T-helper 2 cell treated with Interferon-gamma antibody and Interleukin-4, amounts not matched to agents 100 ng/mL and 5 ng/mL, for 36 hours (primary cell): ENCODE results near the gene PLCL2. TPM values are rescaled to one million over a fixed set of nuclear protein-coding genes. Genes with fewer than 3 reads are reported as not detected.

ENCODE experiments used
- intact Hi-C: fragments of 100-400 bp; cut with micrococcal nuclease; formaldehyde crosslinking; loops from one replicate; pipeline ENCODE4 v1.15.1; 2023
- total RNA-seq: library from RNA; stranded (reverse); gene quantifications from 2 replicates; pipeline ENCODE4 v1.2.3, GENCODE V29; 2022

Gene PLCL2
- total RNA-seq, 1 donor from 2014 or later: 40.4 TPM

DNA sequence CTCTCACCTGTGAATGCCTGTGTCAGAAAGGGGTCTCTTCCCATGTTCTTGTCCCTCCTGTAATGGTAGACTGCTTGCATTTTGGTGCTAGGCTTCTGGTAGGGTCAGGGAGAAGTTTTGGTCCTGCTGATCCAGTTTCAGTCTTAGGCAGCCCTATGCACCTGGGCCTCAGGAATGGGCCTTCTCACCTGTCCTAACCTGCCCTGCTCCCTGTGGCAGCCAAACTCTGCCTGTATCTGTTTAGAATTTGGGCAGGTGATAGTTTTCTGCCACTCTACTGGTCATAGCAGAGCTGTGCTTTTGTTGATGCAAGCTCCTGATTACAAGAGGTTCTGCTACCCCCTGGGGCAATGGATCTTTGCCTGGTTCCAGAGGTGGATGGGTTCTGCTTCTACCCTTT, 118.7 kb downstream of the PLCL2 start:
- intact Hi-C loops: no loop called here

DNA sequence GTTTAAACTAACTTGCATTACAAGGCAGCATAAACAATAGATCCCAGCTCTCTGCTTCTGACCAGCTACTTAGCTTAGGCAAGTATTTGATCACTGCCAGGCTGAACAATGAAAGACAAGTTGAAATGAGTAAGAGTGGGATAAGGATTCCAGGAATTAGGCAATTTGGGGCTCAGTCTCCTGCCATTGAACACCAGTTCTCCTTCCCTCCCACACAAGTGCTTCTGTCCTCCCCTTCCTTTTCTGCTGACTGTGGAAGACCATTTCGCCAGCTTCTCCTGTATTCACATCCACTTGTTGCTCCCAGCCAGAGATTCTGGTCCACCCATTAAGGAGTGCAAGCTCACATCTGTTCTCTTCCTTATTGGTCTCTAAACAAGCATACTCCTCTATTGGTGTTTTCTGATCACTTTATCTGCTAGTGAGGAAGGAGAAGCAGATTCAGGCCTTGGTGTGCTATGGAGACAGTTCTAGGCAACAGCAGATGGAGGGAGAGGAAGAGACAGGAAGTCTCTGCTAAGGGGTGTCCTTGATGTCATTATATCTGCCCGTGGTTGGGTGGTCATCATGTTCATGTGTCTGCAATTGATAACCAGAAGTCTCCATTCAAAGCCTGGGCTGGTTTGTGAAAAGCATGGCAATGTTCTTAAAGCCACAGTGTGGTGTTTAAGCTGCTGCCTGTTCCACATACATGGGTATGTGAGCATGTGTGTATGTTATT, 121.5 kb downstream of the PLCL2 start:
- intact Hi-C loops: no loop called here

DNA sequence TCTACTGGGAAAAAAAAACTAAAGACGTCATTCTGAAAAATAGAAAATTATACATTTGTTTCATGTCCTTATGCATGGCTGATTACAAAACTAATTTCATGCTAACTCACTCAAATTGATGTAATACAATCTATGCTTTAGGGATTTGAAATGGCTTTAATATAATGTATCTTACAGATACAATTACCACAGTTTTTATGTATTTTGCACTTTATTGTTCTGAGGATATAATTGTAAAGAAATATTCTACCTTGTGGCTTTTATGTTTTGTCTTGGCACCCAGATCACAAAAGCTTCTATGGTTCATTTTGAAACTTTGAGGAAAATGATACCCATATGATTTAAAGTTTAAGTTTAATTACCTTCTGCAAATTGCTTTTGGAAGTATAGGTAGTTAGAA, 122.5 kb downstream of the PLCL2 start:
- intact Hi-C loops: no loop called here

DNA sequence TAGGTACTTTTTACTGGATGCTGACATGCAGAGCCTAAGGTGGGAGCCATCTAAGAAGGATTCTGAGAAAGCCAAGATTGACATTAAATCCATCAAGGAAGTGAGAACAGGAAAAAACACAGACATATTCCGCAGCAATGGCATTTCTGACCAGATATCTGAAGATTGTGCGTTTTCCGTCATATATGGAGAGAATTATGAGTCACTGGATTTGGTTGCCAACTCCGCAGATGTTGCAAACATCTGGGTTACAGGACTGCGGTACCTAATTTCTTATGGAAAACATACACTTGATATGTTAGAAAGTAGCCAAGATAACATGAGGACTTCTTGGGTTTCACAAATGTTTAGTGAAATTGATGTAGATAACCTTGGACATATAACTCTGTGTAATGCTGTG, 125.1 kb downstream of the PLCL2 start:
- intact Hi-C loops: no loop called here

DNA sequence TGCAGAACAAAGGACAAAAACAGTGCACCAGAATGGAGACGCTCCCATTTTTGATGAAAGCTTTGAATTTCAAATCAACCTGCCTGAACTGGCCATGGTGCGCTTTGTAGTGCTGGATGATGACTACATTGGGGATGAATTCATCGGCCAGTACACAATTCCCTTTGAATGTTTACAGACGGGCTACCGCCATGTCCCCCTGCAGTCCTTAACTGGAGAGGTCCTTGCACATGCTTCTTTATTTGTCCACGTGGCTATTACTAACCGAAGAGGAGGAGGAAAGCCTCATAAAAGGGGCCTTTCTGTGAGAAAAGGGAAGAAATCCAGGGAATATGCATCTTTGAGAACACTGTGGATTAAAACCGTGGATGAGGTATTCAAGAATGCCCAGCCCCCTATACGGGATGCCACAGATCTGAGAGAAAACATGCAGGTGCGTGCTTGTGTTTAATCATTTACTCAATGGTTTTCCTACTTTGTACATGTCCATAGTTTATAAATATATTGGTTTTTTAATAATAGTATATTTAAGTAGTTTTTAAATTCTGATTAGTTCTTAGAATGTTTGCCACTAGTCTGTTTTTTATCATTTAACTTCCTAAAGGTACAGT, 127.1 kb downstream of the PLCL2 start:
- intact Hi-C loops: no loop called here

DNA sequence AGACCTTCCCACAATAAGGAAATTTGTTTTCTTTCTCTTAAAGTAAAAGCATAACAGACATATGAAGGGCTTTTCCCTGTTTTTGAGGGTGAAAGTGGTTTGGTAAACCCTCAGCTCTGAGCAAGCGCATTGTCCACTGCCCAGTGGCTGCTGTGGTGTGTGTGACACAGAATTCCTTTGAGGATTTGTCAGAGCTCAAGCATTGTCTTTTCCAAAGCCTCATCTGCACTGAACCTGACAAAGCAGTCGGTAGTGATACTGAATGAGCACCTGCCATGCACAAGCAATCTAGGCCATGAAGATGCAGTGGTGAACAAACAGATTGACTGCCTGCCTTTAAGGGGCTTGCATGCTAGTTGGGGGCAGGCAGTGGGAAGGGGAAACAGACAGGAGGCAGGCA, 128.3 kb downstream of the PLCL2 start:
- intact Hi-C loops: no loop called here

DNA sequence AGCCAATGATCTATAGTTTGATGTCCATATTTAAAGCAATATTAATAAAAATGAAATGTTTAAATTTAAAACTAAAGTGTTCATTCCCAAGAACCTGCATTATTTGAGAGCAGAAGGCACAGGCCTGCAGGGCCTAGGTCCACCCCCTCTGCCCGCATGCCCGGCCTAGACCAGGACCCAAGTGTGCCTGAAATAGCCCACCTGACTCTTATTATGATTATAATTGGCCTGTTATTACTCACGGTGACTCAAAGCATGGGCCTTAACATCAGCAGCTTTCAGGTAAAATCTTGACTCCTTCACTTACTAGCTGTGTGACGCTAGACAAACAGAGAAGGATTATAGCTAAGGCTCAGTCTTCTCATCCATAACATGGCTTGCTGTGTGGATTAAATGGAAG, 128.8 kb downstream of the PLCL2 start:
- intact Hi-C loops: no loop called here

DNA sequence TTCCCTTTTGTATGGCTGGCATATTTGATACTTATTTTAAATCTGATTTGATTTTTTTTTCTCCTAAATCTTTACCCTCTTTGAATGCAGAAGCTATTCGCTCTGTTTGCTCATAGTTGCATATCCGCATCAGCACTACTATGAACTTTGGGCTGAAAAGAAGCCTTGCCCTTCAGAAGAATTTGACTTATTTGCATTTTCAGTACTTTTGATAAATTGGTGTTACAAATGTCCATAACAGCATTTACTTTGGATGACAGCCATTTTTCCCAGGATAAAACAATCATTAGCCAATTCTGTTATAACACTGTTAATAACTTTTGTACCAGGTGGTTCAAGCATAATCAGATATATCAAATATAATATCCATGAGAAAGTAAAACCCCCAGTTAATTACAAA, 129.5 kb downstream of the PLCL2 start:
- intact Hi-C loops: no loop called here

DNA sequence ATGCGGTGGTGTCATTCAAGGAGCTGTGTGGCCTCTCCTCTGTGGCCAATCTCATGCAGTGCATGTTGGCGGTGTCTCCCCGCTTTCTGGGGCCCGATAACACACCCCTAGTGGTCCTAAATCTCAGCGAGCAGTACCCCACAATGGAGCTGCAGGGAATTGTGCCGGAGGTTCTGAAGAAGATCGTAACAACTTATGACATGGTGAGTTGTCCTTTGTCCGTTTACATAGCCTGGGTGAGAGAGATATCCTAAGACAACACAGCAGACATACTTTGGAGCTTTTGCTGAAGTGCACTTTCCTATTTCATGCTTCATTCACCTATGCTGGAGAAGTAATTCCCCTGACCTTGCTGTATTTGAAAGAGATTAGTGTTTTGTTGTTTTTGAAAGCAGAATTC, 130.0 kb downstream of the PLCL2 start:
- intact Hi-C loops: no loop called here

DNA sequence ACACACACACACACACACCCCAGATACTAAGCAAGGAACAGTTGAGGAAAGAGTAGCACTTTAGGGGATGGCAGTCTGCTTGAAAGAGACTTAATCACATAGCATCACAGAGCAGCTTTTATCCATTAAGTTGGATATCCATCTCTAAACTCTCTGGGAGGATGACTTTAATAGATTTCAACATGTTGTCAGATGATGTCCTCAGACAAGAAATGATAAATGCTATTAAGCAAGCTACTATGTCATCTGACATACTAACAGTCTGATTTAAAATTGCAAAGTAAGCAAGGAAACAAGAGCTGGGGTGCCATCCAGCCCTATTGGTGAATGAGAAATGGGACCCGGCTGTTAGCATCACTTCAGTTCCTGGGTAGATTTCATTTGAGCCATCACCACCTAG, 136.9 kb downstream of the PLCL2 start:
- intact Hi-C loops: no loop called here

DNA sequence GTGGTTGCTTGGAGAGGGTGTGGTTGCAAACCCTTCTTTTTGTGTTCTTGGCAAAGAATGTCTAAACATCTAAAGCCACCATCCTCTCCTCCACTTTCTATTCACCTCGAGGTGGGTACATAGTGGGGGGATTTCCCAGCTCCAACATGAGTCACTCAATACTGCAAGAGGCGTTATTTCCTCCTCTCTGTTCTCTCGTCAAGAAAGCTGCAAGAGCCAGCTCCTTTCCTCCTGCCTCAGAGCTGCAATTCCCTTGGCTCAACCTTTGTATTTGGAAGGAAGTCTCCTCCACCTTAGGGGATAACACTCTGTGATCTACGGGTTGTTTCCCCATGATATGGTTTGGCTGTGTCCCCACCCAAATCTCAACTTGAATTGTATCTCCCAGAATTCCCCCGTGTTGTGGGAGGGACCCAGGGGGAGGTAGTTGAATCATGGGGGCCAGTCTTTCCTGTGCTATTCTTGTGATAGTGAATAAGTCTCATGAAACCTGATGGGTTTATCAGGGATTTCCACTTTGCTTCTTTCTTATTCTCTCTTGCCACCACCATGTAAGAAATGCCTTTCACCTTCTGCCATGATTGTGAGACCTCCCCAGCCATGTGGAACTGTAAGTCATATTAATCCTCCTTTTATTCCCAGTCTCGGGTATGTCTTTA, 138.4 kb downstream of the PLCL2 start:
- intact Hi-C loops: no loop called here

DNA sequence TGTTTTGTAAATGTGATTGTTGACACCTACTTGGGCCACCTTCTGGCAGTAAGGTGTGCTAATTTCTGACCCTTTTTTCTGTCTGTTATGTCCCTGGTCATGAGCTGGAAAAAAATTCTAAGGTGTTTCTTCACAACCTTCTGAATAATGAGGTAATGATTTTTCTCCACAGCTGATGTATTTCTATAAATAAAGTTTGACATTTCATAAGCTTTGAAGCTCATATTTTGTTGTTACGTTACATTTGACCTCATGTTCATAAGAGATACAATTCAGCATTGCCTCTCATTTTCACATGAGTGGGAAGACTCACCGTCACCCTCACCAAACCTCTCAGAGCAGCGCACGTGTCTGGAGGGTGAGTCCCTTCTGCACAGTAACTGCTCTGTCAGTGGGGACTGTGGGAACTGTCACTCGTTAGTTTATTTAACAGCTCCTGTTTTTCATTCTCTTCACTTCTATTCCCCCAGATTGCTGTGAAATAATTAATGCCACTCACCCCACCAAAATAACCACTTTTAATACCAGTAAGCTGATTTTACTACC, 140.9 kb downstream of the PLCL2 start:
- intact Hi-C loops: no loop called here

DNA sequence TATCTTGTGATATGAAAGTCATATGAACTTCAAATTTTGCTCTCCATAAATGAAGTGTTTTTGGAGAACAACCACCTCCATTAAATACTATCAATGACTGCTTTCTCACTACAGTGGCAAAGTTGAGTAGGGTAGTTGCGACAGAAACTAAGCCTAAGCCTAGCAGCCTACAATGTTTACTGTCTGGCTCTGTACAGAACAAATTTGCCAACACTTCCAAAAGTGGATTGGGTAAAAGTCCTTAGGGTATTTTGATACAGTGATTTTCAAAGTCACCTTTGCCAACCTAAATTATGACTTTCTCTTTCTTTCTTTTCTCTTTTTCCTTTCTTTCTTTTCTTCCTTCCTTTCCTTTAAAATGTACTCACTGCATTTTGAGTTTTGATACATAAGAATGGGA, 142.6 kb downstream of the PLCL2 start:
- intact Hi-C loops: no loop called here

DNA sequence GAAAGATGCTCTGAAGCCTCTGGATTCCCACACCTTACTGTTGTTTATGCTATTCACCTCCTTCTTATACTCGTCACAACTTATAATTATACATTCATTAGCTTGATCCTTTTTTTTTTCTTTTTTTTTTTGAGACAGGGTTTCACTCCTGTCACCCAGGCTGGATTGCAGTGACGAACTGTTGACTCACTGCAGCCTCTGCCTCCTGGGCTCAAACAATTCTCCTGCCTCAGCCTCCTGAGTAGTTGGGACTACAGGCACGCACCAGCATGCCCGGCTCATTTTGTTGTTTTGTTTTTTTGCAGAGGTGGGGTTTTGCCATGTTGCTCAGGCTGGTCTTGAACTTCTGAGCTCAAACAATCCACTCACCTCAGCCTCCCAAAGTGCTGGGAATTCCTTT, 143.6 kb downstream of the PLCL2 start:
- intact Hi-C loops: no loop called here

DNA sequence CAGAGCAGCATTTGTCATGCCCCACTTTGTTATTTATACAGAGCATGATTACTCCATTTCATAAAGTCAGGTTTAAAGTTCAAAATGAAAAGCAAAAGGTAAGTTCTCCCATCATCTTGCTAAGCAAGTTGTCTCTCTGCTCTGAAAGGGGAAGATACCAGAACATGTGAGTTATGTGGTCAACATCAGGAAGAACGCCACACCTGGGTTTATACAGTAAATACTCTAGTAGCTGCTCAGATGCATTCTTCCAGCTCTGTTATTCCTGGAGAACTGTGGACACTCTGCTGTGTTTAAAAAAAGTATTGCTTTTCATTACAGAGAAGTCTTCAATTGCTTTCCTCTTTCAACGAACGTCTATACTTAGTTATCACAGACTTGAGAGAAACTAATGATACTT, 145.7 kb downstream of the PLCL2 start:
- intact Hi-C loops: loop anchor here (5.0 kb wide), 3 partner anchors 122 to 202 kb away; no protein-coding TSS in a partner anchor

DNA sequence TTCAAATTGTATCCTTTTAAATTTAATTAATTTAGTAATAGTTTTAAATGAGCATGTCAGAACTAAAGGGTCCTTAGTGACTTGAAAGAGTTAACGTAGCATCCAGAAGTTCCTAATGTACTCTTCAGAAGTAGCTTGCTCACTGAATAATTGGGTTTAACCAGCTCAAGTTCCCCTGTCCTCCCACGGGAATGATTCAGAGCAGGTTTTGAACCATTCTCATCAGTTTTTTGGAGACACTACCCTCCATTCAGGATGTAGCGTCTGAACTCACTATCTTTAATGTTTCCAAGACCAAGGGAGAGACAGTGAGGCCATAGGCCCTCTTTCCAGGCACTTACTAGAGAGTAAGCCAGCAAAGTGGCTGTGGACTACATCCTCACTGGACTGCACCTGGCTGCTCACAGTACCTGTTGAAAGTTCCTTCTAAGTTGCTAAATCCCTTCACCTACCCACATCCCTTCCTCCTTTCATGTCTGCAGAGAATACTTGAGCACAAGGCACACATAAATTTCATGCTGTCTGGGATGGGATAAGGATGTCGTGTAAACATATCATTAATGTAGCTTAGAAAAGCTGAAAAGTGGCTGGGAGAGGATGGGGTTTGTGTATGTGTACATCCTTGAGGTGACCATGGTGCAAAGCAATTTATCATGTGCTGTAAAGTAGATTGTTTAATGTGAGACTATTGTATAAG, 146.3 kb downstream of the PLCL2 start:
- intact Hi-C loops: loop anchor here (5.0 kb wide), 3 partner anchors 121 to 201 kb away; no protein-coding TSS in a partner anchor

DNA sequence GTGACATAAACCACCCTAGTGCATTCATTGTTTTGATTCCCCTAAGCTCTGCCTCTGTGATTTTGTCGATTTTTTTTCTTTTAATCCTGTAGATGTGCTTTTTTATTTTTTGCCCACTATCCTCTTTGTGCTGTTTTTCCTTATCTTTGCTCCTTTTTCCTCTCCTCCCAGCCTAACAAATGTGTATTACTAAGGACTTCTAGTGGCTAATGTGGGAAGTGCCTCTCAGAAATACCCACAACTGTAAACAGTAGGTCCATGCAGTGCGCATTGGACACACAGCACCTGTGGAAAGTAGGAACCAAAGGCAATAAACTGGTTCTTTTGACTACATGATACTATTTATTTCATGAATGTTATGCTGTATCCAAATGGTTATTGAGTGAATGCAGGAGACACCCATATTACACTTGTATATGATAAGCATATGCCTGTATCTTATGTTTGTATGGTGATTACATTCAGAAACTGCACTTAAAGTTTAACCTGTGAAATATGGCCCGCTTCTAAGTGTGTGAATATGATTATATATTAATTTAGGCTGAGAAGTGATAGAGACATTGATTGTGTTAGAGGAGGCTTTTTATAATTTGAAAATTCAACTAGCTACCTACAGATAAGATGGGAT, 147.8 kb downstream of the PLCL2 start:
- intact Hi-C loops: loop anchor here (5.0 kb wide), 3 partner anchors 120 to 200 kb away; no protein-coding TSS in a partner anchor

DNA sequence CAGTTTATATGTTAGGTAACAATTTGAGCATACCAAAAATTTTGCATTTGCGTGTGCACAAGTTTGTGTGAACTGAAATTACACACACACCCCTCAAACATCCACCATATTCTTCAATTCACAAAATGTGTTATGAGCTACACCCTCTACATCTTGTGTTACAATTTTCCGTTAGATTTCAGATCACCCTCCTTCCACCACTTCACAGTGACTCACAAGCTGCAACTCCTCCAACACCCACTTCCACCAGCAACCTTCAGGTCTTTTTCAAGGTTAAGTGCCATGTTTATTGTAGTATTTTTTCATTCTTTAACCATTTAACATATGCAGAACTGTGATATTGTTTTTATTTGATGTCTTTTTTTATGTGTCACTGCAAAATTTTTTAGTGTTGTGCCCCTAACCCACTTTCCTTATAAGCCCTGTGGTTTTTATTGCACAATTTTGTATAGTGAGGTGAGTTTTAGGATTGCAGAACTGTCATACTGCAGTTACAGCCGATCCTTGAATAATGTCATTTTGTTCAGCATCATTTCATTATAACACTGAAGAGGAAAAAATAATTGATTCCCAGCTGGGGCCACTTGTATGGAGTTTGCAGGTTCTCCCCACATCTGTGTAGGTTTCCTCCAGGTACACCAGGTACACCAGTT, 148.9 kb downstream of the PLCL2 start:
- intact Hi-C loops: loop anchor here (5.0 kb wide), 3 partner anchors 119 to 199 kb away; no protein-coding TSS in a partner anchor

DNA sequence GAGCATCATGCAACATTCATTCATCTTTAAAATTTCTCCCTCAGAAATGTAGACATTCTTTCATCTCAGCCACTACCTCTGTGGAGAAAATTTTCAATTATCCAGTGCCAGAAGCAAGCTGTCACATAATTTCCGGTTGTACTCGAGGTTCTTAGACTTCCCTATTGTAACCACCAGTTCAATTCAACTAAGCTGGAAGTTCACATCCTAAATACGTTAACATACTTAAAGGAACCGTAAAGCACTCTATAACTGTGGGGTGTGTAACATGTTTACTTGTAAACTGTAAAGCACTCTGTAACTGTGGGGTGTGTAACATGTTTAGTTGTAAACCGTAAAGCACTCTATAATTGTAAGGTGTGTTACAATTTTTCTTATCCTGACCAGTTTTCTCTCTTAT, 150.3 kb downstream of the PLCL2 start:
- intact Hi-C loops: no loop called here

DNA sequence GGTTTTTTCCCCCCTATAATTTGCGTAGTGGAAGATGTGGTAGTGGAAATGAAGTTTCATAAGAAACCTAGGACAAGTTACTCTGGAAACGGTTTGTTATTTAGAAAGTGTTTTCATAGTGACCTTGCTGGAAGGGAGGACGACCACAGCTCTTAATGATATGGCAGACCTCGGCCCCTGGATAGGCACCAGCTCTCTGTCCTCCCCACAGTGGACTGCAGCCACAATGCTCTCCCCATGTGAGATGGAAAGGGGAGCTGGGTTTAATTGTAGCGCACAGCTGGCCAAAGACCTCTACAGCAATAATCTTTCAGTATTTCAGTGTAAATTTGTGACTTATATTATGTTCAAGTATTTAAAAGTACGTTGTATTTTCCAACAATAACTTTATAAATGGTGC, 151.2 kb downstream of the PLCL2 start:
- intact Hi-C loops: no loop called here

DNA sequence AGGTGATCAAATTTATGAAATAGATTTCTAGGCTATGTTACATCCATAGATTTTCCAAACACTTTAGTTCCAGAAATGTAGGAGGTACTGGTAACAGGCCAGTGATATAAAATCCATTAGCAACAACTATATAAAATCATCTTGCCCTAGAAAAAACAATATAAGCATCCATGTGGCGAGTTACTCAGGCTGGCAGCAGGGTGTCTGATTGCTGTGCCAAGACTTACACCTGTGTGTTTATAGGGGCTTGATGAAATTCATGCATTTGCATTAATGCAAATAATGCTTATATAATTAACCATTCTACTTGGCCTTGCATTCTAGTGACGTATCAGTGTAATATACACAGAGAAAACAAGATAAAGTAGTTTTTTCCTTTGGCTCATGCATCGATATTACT, 153.4 kb downstream of the PLCL2 start:
- intact Hi-C loops: no loop called here
